ENCODE data around the gene GALNT10. TPM values are rescaled to one million over a fixed set of nuclear protein-coding genes. Genes with fewer than 3 reads are reported as not detected.

Gene GALNT10
- total and polyA plus RNA-seq, 2 of the 4 experiments (the other 2 are of a cell fraction) = 46.2 to 67.0 TPM

- Histone ChIP-seq H3K27ac (ENCODE audit: insufficient read depth, low read length) (no peak overlapping the region), H3K9me3 (ENCODE audit: control insufficient read depth, insufficient read depth, low read length) (no peaks in the 10 kb centered on the region), H2AK5ac (ENCODE audit: low read depth, low read length) (no peak overlapping the region), H3K14ac (replicated peaks; ENCODE audit: low read depth, low read length) (no peak overlapping the region), H4K8ac (ENCODE audit: low read depth in 2 of 2, low read length in 2 of 2) (no peak overlapping the region), H3K4me1 (ENCODE audit: control insufficient read depth, insufficient read depth, low read length) (no peaks in the 10 kb centered on the region), H3K4ac (ENCODE audit: low read depth, low read length) (no peak overlapping the region), H4K91ac (ENCODE audit: insufficient read depth, low read depth, low read length) (no peak overlapping the region), H3K36me3 (ENCODE audit: control insufficient read depth, insufficient read depth, low read length) (no peaks in the 10 kb centered on the region), H3K4me3 (ENCODE audit: insufficient read depth, low read depth, low read length) (no peak overlapping the region), H3K18ac (ENCODE audit: low read depth, low read length) (no peak overlapping the region), H3K9me1 (ENCODE audit: insufficient read depth, low read length) (peaks cover 4% of the 10 kb centered on the region; the same call in 1 of the 2 replicates), H2BK5ac (ENCODE audit: low read depth, low read length, poor library complexity, severe bottlenecking) (no peak overlapping the region), H3K4me2 (ENCODE audit: low read depth, low read length) (no peak overlapping the region), H3K79me1 (ENCODE audit: low read depth in 1 of 2, low read length in 2 of 2) (peaks cover 32 to 38% of the 10 kb centered on the region in 2 experiments), H4K20me1 (ENCODE audit: insufficient read depth, low read length) (peaks cover 14% of the 10 kb centered on the region; the same call in 1 of the 2 replicates), H2BK15ac (ENCODE audit: low read depth, low read length) (no peak overlapping the region), H3K23ac (ENCODE audit: low read depth, low read length) (no peak overlapping the region), H2AK9ac (replicated peaks; ENCODE audit: low read depth, low read length, poor library complexity) (no peak overlapping the region), H3K9ac (ENCODE audit: low read depth, low read length) (no peak overlapping the region), H2BK120ac (ENCODE audit: low read depth, low read length) (no peak overlapping the region), H3K56ac (ENCODE audit: extremely low read depth, insufficient read depth, low read length) (no peak overlapping the region), H3K27me3 (ENCODE audit: control insufficient read depth, insufficient read depth, low read length) (no peaks in the 10 kb centered on the region), H4K5ac (ENCODE audit: low read depth, low read length) (no peak overlapping the region), H2BK20ac (ENCODE audit: low read depth, low read length) (no peak overlapping the region), H2AFZ (replicated peaks; ENCODE audit: low read length, poor library complexity) (no peak overlapping the region)
- TF ChIP-seq MAZ (IDR thresholded peaks at IDR 0.05; ENCODE audit: borderline replicate concordance, low read depth, low read length) (no peak), SMC3 (IDR thresholded peaks at IDR 0.05; ENCODE audit: low read depth, low read length) (no peak), MXI1 (IDR thresholded peaks at IDR 0.05; ENCODE audit: borderline replicate concordance, low read depth, low read length) (no peak), FOS (IDR thresholded peaks at IDR 0.05; ENCODE audit: low read depth, low read length) (no peak), CTCF (conservative IDR thresholded peaks at IDR 0.05; ENCODE audit: low read depth, low read length) (no peak), RAD21 (IDR thresholded peaks at IDR 0.05; ENCODE audit: low read length) (no peak)
- TF ChIP-seq, protein P1, sequence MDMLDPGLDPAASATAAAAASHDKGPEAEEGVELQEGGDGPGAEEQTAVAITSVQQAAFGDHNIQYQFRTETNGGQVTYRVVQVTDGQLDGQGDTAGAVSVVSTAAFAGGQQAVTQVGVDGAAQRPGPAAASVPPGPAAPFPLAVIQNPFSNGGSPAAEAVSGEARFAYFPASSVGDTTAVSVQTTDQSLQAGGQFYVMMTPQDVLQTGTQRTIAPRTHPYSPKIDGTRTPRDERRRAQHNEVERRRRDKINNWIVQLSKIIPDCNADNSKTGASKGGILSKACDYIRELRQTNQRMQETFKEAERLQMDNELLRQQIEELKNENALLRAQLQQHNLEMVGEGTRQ (IDR thresholded peaks at IDR 0.05; ENCODE audit: low read depth, low read length) = no peak
- dilution Hi-C loops (cut with HindIII; ENCODE audit: low sequenced_read_pairs, unreplicated experiment) (no loop called here), intact Hi-C loops (cut with micrococcal nuclease) (no loop called here), in situ Hi-C loops (cut with MboI; ENCODE audit: low sequenced_read_pairs) (no loop called here)
- ChIA-PET CTCF (interaction anchor here (1.3 kb wide), 1 partner anchor 15 kb away, joined by 3 read pairs; no protein-coding TSS in a partner anchor), POLR2A (ENCODE audit: unreplicated experiment) (no interaction called here)
- no peak for DNase-seq
- BruUV-seq (replicated peaks) = no TSS peak
- ATAC-seq (ENCODE audit: low read depth) = no peak
Observed at GRCh38 chr5:154251529-154251928, 61.0 kb downstream of the GALNT10 start.

Measured in IMR-90 (cell line).